D721Med (cell line): ENCODE data around the gene PDHX.
A peak's percentile ranks its signal among the peaks of the same experiment; 100 is the strongest.

Source experiments
- DNase-seq: peaks from one replicate; pipeline ENCODE4 v3.0.0; 2011; ENCODE audit warnings: low spot score; ENCODE audit not compliant: insufficient read length
- FAIRE-seq: peaks from 2 replicates; lab custom pipeline; 2011; peaks lifted over from hg19 to GRCh38; lab: Jason Lieb, UNC
- CTCF ChIP-seq: IDR thresholded peaks from 2 replicates; pipeline ENCODE4 v1.5.1; 2012; ENCODE audit warnings: mild to moderate bottlenecking, control low read depth; ENCODE audit not compliant: insufficient read depth; ENCODE audit errors: missing control alignments

The PDHX gene

GRCh38 chr11:34968862-34969261 is 52.4 kb downstream of the PDHX start:
- no peak for DNase-seq
- TF ChIP-seq CTCF: no peak
- FAIRE-seq: no peak

- DNase-seq: no peak
- no peak for FAIRE-seq
- TF ChIP-seq CTCF: no peak
These were observed 53.6 kb downstream of the PDHX start for GRCh38 chr11:34970033-34970432.

DNA sequence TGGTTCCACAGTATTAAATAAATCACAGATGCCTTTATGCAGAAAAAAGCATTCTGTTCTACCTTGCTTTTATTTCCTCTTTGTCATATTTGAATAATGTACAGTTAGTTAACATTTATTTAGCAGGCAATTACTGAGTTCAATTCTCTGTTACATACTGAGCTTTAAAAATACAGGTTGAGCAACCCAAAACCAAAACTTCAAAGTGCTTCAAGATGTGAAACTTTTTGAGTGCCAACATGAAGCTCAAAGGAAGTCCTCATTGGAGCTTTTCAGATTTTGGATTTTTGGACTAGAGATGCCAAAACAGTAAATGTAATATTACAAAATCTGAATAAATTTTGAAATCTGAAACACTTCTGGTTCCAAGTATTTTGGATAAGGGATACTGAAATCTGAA is 54.1 kb downstream of the PDHX start:
- TF ChIP-seq CTCF: no peak
- DNase-seq: no peak
- FAIRE-seq: no peak

DNA sequence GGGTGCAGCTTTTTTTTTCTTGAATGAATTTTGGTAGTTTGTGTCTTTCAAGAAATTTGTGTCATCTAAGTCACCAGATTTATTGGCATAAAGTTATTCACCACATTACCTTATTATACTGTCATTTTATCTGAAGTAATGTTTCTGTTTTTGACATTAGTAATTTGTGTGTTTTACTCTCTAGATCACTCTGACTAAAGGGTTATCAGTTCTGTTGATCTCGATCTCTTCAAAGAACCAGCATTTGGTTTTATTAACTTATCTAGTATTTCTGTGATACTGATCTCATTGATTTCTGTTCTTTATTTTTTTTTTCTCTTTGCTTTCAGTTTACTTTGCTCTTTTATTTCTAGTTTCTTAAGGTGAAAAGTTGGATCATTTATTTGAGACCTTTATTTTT is 55.5 kb downstream of the PDHX start:
- DNase-seq (no peak), FAIRE-seq (peak; percentile 21)
- TF ChIP-seq CTCF: no peak

DNA sequence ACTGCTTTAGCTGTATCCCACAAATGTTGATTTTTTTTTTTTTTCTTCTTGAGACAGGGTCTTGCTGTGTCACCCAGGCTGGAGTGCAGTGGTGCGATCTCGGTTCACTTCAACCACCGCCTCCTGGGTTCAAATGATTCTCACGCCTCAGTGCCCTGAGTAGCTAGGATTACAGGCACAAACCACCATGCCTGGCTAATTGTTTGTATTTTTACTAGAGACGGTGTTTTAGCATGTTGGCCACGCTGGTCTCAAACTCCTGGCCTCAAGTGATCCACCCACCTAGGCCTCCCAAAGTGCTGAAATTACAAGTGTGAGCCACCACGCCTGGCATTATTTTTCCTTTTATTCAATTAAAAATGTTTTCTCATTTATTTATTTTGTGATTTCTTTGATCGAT is 55.9 kb downstream of the PDHX start:
- no peak for DNase-seq
- no peak for FAIRE-seq
- no peak for TF ChIP-seq CTCF

GRCh38 chr11:34972892-34973291 is 56.5 kb downstream of the PDHX start:
- TF ChIP-seq CTCF: no peak
- no peak for DNase-seq
- FAIRE-seq: no peak

DNA sequence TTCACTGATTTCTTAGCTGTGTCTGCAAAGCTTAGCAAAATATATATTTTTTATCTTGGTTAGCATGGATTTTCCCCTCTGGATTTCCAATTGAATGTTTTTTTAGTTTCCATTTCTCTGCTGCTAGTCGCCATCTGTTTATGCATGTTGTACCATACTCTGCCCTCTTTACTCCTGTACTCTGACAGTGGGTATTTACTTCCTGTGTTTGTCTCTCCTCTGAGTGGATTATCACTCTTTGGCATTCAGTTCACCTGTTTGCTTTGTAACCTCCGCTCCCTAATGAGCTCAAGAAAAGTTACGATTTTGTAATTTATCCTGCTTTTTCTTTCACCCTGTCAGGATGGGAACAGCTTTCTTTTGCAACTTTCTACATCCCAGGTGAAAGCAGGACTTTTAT is 59.1 kb downstream of the PDHX start:
- no peak for FAIRE-seq
- no peak for DNase-seq
- no peak for TF ChIP-seq CTCF
